CD4-positive, alpha-beta T cell treated with Interleukin-6 at 100 ng/mL for 8 hours (primary cell): ENCODE results near the gene PAK6.

ENCODE experiments used
- DNase-seq: peaks from one replicate; pipeline ENCODE4 v3.0.0-alpha.2; 2020; ENCODE audit warnings: mixed read lengths, low spot score

PAK6 gene

DNA sequence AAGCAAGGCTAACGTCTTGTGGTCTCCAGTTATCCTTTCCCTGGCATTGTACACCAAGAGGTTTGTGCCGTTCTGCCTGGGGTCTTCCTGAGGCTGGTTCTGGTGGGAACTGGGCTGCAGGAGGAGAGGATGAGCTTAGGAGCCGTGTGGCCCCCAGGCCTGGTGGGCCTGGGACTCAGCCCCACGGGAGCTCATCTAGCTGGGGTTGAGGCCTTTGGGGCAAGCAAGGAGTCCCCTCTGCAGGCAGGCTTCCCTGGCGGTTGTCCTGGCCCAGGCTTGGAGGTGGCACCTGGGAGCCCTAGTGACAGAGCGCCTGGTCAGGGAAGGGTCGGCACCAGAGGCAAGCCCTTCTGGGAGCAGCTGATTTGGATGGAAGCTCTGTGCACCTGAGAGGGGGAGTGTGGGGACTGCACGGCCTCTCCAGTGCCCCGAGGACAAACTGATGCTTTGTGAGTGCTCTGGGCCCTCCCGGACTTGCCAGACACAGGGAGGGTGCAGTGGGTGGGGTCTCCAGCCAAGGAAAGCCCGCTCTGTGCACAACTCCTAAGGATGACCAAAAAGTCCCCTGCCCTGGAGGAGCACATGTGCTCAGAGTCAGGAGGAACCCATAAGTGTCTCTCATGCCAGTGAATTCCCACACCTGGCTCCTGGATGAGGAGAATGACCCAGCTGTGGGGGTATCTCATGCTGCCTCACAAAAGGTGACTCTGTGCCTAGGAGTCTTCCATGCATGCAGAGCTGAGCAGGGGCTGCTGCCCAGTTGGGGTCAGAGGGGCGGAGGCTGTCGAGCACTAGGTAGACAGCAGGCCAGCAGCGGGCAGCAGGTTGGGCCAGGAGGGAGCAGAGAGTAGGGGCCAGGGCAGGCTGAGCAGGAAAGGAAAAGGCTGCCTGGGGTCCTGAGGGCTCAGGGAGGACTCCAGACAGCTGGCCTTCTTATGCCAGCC lies 2.7 kb downstream of the PAK6 start:
- DNase-seq, result no peak

DNA sequence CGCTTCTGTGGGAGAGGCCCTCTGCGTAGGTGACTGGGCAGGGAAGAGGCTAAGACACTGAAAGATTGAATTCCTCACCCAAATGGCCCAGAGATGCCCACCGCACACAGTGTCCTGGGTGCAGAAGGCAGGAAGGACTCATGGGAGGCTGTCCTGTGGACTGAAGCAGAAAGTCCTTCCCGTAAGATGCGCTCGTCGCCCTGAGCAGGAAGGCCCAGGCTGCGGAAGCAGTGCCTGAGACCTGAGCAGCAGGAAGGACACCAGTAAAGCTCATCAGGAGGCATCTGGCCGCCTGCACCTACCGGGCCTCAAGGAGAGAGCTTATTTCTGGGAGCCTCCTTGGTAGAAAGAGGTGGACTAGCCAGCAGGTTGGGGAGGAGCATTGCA lies 3.3 kb downstream of the PAK6 start:
- no peak for DNase-seq

DNA sequence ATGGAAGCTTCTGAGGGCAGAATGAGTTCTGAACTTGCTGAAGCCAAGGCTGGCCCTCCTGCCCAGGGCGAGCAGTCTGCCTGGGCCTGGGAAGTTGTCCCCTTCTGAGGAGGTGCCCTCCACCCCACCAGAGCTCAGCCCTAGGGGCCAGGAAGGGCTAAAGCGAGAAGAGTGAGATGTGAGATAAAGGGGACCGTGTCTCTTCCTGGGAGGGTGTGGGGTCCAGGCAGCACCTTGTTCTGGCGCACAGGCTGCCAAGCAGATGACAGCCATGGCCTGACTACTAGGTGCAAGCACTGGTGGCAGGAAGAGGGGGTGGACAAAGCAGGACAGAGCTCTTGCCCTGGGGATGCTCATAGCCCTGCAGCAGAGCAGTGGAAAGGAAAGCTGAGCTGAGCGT lies 3.7 kb downstream of the PAK6 start:
- no peak for DNase-seq

DNA sequence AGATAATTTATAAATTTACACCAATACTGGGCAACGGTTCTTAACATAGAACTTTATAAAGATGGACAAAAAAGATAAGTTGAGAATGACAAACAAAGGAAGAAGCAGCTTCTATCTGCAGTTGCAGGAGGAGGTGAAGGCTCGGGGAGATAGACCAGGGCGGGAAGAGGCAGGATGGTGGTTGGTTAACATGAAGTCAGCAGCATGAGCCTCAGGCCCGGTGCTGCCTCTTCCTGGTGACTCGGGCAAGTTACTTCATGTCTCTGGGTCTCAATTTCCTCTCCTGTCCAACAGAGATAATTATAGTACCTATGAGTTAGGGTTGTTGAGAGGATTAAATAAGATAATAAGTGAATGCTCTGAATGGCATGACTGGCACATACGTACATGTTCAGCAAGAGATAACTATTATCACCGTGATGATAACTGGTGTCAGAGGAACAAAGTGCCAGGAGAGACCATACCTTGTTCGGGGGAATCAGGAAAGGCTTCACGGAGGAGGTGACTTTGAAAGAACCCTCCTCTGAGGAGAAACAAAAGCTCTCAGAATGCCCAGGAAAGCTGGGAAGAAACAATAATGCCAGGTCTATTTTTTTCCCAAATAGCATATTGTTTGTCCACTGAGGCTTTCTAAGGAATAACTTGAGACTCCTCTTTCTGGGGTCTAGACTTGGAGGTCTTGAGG lies 4.4 kb downstream of the PAK6 start:
- no peak for DNase-seq

DNA sequence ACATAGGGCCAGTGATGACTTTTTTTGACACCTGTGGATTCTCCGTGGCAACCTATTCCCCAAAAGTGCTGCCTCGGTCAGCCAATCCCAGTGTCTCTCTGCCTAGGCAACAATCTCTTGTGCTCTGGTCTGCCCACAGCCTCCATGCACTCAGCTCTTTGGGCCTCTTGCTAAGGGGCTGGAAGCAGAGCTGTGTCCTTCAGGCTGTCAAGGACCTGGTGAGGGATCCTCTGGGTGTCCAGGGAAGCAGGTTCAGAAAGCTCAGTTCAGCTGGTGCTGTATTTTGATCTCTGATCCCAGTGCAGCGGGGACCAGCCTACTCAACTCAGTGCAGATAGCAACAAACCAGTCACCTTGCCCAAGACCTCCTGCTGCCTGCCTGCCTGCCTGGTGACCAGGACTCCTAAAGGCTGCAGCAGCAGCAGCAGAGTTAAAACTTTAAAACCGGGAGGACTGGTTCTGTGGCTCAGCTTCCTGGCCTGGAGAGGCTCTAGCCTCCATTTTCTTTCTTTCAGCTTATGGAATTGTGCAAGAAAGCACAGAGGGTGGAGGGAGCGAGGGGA lies 6.2 kb downstream of the PAK6 start:
- no peak for DNase-seq

DNA sequence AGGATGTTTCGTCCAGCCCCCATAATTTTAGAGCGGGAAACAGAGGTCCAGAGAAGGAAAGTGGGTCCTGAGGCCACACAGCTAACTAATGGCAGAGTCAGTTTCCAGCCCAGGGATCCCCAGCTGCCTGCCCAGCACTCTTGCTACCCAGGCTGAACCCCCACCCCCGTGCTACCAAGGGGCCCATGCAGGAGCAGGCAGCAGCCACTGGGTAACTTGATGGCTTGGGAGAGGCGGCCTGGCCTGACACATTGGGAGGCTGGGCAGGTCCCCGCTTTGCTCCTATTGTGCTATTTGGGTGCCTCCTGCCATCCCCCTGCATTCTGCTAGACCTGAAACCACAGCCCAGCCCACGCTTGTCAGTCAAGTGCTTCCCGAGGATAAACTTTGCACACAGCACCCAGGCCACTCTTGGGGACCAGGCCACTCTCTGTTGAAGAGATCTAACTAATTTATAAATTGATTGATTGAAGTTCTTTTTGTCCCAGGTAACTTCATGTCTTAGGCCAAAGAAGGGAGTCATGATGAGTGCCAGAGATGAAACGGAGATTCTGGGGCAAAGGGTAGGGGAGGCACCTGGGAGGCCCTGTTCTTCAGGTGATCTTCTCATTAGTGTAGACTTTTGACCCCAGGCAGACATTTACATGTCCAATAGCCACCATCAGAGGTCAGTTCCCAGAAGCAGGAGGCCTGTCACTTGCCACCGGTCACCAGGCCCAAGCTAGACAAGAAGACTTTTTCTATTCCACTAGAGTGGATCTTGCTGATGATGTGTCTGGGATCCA lies 7.0 kb downstream of the PAK6 start:
- DNase-seq, result no peak

DNA sequence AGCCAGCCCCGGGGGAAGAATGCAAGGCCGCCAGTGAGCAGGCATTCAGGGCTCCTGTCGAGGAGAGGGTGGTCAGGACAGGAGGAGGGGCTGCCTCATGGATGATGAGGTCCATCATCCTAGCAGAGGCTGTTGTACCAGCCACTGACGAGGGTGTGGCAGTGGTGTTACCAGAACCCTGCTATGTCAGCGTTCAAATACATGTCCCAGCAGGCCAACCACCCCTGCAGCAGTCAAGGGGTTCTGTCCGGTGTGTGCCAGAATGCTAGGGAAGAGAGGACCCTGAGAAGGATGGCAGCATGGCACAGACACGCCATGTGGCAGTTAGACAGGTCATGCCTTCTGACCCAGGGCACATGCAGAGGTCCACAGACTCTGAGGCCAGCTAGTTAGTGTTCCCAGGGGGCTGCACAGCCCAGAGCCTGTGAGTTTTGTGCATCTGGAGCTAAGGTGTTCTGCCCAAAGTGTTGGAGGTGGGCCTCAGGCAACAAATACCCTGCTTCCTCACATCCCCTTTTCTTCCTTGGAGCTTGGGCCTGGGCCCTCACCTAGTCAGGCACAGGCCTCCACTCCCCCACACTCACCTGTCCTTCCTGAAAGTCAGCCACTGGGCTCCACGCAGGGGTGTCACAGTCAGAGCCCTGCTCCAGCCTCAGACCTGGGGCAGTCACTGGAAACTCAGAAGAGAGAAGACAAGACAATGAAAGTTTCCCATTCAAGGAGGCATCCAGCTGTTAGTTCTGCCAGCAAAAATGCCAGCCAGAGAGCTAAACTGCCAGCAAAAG lies 7.8 kb downstream of the PAK6 start:
- DNase-seq, result no peak

DNA sequence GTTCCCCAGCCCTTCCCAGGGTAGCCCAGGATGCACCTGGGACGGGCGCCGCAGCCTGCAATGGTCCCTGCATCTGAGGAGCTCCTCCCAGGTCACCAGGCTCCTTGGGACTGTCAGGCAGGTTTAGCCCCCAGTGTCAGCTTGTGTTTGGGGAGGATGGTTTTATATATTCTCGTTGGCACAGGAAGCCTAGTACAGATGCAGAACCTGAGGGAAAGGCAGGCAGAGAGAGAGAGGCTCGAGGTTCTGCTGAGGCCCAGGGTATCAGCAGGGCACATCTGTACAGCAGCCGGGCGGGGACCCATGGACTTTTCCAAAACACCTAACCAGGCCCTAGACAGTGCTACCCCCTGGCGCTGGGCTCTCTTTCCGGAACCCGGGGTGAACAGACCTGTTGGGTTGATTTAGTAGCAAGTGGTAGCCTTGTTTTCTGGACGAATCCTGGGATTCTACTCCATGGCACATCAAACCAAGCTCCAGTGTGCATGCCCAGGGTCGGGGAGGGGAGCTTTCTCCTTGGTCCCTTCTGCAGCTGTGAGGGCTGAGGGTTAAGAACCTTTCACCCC lies 8.6 kb downstream of the PAK6 start:
- DNase-seq, result no peak

DNA sequence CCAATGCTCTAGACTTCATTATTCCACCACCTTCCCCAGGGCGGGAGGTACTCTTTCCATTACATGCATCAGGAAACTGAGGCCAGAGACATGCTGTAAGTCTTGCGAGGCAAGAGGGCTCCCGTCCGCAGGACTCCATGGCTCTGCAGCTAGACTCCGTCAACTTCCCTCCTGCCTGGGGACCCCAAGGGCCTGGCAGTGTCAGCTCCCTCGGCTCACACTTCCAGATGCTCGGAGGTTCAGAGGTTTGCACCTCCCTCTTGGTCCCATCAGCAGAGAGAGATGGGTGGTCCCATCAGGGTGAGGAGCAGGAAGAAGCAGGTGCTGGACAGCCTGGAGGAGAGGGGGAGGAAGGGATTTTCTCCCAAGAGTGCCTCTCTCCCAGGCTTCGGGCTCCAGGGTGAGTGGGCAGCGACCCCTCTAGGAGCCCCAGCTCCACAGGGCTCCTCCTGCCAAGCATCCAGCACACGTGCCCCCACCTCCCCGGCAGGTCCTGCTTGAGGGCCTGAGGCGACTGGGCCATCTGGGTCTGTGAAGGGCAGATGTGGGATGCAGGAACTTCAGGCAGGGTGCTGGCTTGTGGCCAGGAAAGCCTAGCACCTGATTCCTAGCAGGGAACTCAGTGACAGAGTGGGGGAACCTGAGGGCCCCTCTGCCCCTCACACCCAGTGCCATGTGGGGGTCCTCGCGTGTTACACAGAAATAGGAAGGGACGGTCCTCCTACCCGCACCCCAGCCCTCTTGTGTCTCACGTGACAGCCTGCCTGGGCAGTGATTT lies 9.3 kb downstream of the PAK6 start:
- DNase-seq, result no peak

DNA sequence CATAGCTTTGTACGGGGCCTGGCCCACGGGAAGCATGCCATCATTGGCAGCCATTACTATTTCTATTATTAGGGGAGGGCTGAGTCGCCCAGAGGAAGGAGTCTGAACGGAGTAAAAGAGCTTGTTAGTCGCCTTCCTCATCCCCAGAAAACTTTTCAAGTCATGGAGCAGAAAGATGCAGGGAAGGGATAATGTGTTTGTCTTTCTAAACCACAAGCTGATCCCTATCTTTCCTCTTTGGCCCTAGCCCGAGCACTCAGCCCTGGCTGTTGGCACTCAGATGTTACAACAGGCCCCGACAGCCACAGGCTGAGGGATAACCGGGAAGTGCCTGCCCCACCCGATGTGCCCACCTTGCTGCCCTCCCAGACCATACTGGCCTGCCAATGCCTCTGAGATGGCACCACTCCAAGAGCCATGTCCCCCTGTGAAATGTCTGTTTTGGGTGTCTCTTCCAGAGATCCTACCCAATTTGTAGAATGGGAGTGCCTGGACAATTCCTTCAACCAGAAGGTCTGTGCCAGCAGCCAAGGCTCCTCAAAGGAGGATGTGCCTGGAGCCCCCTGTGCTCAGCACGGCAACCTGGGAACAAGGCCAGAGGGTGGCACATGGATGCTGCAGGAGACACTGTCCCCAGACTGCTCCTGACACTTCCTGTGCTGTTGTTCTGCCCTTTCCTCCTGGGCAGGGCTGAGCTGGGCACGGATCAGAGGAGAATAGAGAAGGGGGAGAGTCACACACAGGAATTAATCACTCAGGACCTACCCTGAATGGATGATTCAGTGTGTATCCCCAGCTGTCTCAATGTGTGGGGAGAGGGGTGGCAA lies 10.8 kb downstream of the PAK6 start:
- no peak for DNase-seq

DNA sequence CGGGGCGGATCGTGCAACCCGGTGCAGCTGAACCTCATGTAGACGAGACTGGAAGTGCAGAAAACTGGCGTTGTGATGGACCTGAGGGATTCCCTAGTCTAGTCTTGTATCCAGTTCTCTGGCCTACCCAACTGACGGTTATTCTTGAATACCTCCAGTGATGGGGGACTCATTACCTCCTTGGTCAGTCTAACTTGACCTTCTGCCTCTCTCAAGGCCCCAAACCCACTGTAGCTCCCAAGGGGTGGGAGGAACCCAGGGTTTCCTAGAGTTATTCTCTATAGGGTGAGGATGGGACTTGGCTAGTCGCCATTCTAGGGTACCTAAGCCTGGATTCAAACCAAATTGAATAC lies 11.4 kb downstream of the PAK6 start:
- no peak for DNase-seq

DNA sequence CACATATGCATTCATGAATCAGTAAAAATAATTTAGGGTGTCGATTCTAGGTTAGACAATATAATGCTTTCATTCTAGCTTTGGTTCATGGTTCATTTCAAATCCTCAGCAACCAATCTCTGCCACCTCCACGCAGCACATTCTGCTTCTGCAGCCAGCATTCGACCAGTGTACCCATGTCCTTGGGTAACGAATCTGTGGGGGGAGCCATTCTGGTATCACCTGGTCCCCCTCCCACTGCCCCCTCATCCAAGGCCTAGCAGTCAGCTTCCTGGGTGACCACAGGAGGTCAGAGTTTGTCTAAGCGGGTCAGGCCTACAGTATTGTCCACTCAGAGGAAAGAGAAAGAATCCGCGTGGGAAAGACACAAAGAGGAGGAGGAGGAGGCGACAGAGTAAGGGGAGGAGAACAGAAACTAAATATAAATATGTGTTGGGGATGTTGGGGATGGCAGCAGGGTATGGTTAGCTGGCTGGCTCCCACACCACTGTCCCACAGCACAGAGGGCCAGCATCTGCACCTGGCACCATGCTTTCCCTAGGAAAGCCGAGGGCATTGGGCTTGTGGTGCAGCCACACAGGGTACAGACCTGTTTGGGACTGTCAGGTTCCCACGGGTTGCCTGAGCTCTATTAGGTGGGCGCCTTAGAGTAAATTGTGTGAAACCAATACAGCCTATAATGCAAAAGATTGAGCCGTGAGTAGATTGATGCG lies 12.1 kb downstream of the PAK6 start:
- no peak for DNase-seq

DNA sequence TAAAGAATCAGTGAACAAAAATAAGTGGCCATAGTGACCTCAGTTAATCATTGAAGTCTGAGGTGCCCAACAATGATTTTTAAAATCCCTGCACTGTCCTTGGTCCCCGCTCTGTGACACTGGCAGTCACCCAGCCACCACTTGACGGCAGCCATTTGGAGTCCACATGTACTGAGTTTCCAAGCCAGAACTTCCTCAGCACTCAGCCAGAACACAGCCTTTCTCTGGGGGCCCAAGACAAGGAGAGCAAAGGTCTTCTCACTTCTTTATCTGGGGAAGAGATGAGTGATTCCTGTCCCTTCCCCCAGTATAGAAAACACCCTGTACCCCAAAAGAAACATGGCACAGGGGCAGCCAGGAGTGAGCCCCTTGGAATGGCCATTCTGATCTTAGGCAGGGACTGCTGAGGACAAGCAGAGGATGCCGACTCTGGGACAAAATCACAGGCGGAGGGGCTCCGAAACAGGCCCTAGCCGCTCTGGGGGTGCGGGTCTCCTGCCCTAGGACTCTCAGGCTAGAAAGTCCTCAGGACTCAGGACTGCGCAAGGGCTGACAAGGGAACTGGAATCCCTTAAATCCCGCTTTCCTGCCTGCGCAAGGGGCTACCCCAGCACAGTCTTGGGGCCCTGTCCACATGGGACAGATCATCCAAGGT lies 12.8 kb downstream of the PAK6 start:
- DNase-seq, result no peak

DNA sequence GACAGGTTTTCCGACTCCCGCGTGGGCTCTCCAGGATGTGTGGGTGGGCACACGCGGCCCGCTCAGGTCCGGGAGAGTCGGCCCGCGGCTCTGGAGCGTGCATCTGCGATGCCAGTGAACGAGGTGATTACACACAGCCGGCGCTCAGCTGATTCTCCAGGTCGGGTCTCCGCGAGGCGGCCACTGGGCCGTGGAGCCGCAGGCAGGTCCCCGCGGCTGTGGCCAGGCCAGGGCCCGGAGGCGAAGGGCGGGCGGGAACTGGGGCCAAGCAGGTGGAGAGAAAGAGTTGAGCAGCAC lies 13.2 kb downstream of the PAK6 start:
- DNase-seq, result no peak

DNA sequence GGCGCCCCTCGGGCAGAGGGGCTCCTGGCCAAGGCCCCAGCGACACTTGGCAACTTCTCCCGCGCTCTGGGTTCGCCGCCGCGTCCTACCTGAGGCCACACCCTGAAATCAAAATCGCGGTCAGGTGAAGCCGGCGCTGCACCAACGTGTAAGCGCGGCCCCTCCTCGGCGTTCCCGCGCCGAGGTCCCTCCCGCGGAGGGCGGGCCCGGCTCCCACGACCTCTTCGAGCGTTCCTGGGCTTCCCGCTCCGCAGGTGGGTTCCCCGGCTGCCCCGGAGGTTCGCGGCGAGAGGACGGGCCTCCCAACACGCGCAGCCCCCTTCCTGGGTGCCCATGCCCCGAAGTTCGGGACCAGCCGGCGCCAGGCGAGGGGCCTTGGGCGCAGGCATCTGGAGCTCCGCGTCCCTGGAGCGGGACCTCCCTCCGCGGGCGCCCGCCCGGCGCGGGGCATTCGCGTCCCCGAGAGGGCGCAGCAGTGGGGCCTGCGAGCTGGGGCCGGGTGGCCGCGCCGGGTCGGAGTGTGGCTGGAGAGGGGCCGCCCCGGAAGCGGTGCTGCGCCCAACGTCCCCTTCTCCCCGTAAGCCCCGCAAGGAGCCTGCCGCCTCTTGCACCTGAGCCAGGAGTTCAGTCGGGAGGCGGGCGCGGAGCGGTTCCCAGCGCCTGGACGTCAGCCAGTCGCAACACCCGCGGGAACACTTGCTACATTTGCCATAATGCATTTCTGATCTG lies 13.7 kb downstream of the PAK6 start:
- DNase-seq, result no peak

DNA sequence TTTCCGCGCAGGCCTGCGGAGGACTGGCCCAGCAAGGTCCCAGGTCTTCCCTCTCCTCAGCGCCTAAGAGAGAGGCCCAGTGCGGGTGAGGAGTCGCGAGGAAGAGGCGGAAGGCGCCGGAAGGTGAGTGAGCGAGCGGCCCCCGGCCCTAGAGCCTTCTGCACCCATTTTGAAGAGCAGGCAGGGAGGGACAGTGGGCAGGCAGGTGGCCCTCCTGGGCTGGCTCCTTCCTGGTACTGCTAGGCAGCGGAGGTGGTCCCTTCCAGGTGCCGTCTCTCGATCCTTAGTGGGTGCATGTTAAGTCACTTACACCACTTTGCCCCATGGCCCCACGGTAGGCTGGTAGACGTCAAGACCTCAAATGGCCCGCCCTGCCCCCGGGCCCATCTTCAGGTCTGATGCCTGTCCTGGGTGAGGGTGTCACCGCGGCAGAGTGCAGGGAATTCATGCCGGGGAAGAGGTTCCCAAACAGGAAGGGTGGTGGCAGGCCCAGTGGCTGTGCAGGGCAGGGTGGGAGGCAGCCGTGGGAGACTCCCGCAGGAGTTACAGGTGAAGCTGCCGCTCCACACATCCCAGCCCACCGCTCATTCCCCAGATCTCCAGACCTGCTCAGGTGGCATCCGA lies 14.4 kb downstream of the PAK6 start:
- DNase-seq, result no peak

DNA sequence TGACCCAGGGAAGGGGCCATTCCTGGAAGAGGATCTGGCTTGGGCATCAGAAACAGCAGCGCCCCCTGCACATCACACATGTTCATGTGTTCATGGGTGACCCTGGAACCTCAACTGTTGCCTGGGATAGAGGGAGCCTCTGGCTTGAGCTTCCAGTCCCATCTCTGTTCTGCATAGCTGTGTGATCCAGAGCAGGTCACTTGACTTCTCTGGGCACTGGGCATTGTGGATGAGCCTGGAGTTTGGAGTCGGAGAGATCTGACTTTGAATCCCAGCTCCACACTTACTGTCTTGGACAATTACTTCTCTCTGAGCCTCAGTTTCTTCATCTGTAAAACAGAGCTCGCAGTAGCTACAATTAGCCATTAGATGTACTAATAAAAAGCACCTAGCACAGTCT lies 15.6 kb downstream of the PAK6 start:
- DNase-seq, result no peak

DNA sequence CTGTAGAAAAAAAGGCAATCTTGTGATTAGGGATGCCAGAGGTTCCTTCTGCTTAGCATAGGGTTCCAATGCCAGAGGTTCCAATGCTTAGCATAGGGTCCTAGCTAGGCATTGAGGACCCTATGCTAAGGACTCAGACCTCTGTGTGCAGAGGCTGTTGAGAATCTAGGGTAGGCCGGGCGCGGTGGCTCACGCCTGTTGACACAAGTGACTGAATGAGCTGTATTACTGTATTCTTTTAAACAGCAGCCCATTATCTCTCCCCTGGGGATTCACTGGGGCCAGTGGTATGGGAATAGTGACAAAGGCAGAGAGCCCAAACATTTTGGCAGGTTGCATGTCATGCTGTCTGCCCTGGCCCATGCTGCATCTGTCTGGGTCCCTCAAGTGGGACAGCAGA lies 16.2 kb downstream of the PAK6 start:
- no peak for DNase-seq
